Panc1 (cell line): Measurements from ENCODE around the gene MUC5B. TPM values are rescaled to one million over a fixed set of nuclear protein-coding genes. Genes with fewer than 3 reads are reported as not detected.

Source experiments
- ATAC-seq: fragments of 200-7000 bp; cut with Tn5 transposase; 2 replicates; pipeline ENCODE4 v1.9.1; 2020; ENCODE audit warnings: mild to moderate bottlenecking, moderate library complexity
- BruUV-seq: library from RNA; stranded (reverse); fragments of 400-500 nt; replicated peaks from 2 replicates; lab custom pipeline; 2021; lab: Mats Ljungman, UMichigan
- CTCF ChIA-PET: fragments of 300-600 bp; sonication (Branson Sonifier 250); formaldehyde crosslinking; loops from one replicate; lab custom pipeline; 2022; ENCODE audit warnings: antibody characterized with exemption; lab: Charles Lee
- POLR2A ChIA-PET: fragments of 300-600 bp; sonication (Branson Sonifier 250); formaldehyde crosslinking; loops from one replicate; lab custom pipeline; 2022; ENCODE audit warnings: antibody characterized with exemption; lab: Charles Lee
- DNase-seq: peaks from one replicate; pipeline ENCODE4 v3.0.0-alpha.2; 2010; ENCODE audit warnings: low read depth, low spot score
- H3K27ac ChIP-seq: 2 replicates; pipeline ENCODE4 v1.5.1; 2011; ENCODE audit warnings: mild to moderate bottlenecking, low read length, inconsistent platforms
- H3K27me3 ChIP-seq: fragments of 200-500 bp; sonication (Bioruptor generic); 2 replicates; pipeline ENCODE4 v1.6.0; 2014; ENCODE audit warnings: low read length, inconsistent platforms; ENCODE audit not compliant: control insufficient read depth, insufficient read depth
- H3K36me3 ChIP-seq: fragments of 200-500 bp; sonication (Bioruptor generic); 2 replicates; pipeline ENCODE4 v1.5.1; 2014; ENCODE audit warnings: inconsistent platforms, mild to moderate bottlenecking, low read length, moderate library complexity; ENCODE audit not compliant: control insufficient read depth, insufficient read depth
- H3K4me1 ChIP-seq: 2 replicates; pipeline ENCODE4 v1.5.1; 2011; ENCODE audit warnings: inconsistent platforms, mild to moderate bottlenecking, low read length, moderate library complexity; ENCODE audit not compliant: control insufficient read depth, insufficient read depth
- H3K4me3 ChIP-seq, 2 experiments: 2 replicates each; pipeline ENCODE4 v1.5.1; 2011 to 2012; ENCODE audit warnings: low read depth in 2 of 2, low read length in 2 of 2, mild to moderate bottlenecking in 2 of 2, inconsistent platforms in 1 of 2, moderate library complexity in 1 of 2
- H3K9me3 ChIP-seq: fragments of 200-500 bp; sonication (Bioruptor generic); 2 replicates; pipeline ENCODE4 v1.5.1; 2014; ENCODE audit warnings: low read depth, mild to moderate bottlenecking, inconsistent platforms, low read length, moderate library complexity; ENCODE audit not compliant: control insufficient read depth, insufficient read depth
- POLR2AphosphoS5 ChIP-seq: IDR thresholded peaks from 2 replicates; pipeline ENCODE4 v1.6.1; 2012; ENCODE audit warnings: mild to moderate bottlenecking, low read depth, low read length, moderate library complexity
- SIN3A ChIP-seq: IDR thresholded peaks from 2 replicates; pipeline ENCODE4 v1.6.1; 2012; ENCODE audit warnings: low read depth, mild to moderate bottlenecking, low read length, moderate library complexity, borderline replicate concordance; ENCODE audit not compliant: insufficient read depth
- TCF7L2 ChIP-seq: IDR thresholded peaks from 2 replicates; pipeline ENCODE4 v1.6.1; 2011; ENCODE audit warnings: mild to moderate bottlenecking, low read depth, low read length, inconsistent platforms
- in situ Hi-C: cut with HindIII; loops from 2 replicates; pipeline ENCODE4 v1.10.0; 2016; ENCODE audit warnings: low sequenced_read_pairs, low pct_unique_long_range_greater_than_20kb
- intact Hi-C: fragments of 100-400 bp; cut with micrococcal nuclease; formaldehyde crosslinking; loops from one replicate; pipeline ENCODE4 v1.10.0; 2022; ENCODE audit not compliant: unreplicated experiment
- total RNA-seq: library from RNA; stranded (reverse); gene quantifications from one replicate; pipeline ENCODE4 v1.2.1, GENCODE V29; 2021; ENCODE audit not compliant: unreplicated experiment
- TF ChIP-seq, protein P1 (sequence below), 2 experiments: IDR thresholded peaks; 2 replicates each; pipeline ENCODE4 v1.6.1; 2011 to 2012; ENCODE audit warnings: low read depth in 2 of 2, control low read depth in 1 of 2, low read length in 1 of 2, mild to moderate bottlenecking in 1 of 2, moderate library complexity in 1 of 2; ENCODE audit not compliant: insufficient read depth in 1 of 2
- TF ChIP-seq, protein P2 (sequence below): fragments of 450-650 bp; IDR thresholded peaks from 2 replicates; pipeline ENCODE4 v1.5.1; 2017; ENCODE audit warnings: mild to moderate bottlenecking

The MUC5B gene
- total RNA-seq, 1 experiment from 2014 or later, result 1.2 TPM

GRCh38 chr11:1283906-1284305 is 61.0 kb downstream of the MUC5B start:
- Histone ChIP-seq H3K9me3 (no peaks in the 10 kb centered on the region), H3K27ac (no peak overlapping the region), H3K36me3 (peaks cover 3% of the 10 kb centered on the region; the same call in 1 of the 2 replicates), H3K27me3 (no peaks in the 10 kb centered on the region), H3K4me1 (no peaks in the 10 kb centered on the region), H3K4me3 (no peak overlapping the region)
- no TSS peak for BruUV-seq
- intact Hi-C loops, result no loop called here
- no peak for DNase-seq
- in situ Hi-C loops, result no loop called here
- POLR2A ChIA-PET, result no interaction called here
- CTCF ChIA-PET, result no interaction called here
- no peak for ATAC-seq
- TF ChIP-seq SIN3A (no peak), POLR2AphosphoS5 (no peak), TCF7L2 (no peak)
- TF ChIP-seq, protein P1, sequence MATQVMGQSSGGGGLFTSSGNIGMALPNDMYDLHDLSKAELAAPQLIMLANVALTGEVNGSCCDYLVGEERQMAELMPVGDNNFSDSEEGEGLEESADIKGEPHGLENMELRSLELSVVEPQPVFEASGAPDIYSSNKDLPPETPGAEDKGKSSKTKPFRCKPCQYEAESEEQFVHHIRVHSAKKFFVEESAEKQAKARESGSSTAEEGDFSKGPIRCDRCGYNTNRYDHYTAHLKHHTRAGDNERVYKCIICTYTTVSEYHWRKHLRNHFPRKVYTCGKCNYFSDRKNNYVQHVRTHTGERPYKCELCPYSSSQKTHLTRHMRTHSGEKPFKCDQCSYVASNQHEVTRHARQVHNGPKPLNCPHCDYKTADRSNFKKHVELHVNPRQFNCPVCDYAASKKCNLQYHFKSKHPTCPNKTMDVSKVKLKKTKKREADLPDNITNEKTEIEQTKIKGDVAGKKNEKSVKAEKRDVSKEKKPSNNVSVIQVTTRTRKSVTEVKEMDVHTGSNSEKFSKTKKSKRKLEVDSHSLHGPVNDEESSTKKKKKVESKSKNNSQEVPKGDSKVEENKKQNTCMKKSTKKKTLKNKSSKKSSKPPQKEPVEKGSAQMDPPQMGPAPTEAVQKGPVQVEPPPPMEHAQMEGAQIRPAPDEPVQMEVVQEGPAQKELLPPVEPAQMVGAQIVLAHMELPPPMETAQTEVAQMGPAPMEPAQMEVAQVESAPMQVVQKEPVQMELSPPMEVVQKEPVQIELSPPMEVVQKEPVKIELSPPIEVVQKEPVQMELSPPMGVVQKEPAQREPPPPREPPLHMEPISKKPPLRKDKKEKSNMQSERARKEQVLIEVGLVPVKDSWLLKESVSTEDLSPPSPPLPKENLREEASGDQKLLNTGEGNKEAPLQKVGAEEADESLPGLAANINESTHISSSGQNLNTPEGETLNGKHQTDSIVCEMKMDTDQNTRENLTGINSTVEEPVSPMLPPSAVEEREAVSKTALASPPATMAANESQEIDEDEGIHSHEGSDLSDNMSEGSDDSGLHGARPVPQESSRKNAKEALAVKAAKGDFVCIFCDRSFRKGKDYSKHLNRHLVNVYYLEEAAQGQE (IDR thresholded peaks at IDR 0.05; ENCODE audit: insufficient read depth in 1 of 2, low read depth in 2 of 2, low read length in 1 of 2), result no peak
- TF ChIP-seq, protein P2, sequence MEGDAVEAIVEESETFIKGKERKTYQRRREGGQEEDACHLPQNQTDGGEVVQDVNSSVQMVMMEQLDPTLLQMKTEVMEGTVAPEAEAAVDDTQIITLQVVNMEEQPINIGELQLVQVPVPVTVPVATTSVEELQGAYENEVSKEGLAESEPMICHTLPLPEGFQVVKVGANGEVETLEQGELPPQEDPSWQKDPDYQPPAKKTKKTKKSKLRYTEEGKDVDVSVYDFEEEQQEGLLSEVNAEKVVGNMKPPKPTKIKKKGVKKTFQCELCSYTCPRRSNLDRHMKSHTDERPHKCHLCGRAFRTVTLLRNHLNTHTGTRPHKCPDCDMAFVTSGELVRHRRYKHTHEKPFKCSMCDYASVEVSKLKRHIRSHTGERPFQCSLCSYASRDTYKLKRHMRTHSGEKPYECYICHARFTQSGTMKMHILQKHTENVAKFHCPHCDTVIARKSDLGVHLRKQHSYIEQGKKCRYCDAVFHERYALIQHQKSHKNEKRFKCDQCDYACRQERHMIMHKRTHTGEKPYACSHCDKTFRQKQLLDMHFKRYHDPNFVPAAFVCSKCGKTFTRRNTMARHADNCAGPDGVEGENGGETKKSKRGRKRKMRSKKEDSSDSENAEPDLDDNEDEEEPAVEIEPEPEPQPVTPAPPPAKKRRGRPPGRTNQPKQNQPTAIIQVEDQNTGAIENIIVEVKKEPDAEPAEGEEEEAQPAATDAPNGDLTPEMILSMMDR, result no peak

DNA sequence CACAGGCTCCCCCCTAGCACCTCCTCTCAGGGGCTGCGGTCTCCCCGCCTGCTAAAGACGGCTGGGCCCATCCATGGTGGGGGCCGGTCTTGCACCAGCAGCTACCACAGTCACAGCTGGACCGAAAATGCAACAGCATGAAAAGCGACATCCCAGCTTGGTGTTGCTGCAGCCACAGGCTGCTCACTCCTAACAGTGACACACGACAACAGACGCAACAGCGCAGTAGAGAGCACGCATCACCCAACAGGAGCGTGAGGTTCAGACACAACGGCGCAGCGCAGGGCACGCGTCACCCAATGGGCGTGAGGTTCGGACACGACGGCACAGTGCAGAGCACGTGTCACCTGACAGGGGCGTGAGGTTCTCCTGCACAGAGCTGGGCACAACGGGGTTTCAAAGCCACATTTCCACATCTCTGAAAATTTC is 62.5 kb downstream of the MUC5B start:
- Histone ChIP-seq H3K27ac (no peak overlapping the region), H3K4me3 (no peak overlapping the region), H3K36me3 (peaks cover 5% of the 10 kb centered on the region; the same call in 1 of the 2 replicates), H3K27me3 (no peaks in the 10 kb centered on the region), H3K9me3 (no peaks in the 10 kb centered on the region), H3K4me1 (no peaks in the 10 kb centered on the region)
- in situ Hi-C loops (no loop called here), intact Hi-C loops (no loop called here)
- ATAC-seq (no peak), DNase-seq (no peak)
- TSS peak; percentile 31 for BruUV-seq
- ChIA-PET CTCF (no interaction called here), POLR2A (no interaction called here)
- TF ChIP-seq, protein P2, result no peak
- TF ChIP-seq, protein P1 (IDR thresholded peaks at IDR 0.05; ENCODE audit: insufficient read depth in 1 of 2, low read depth in 2 of 2, low read length in 1 of 2), result no peak
- no peak for TF ChIP-seq TCF7L2
- TF ChIP-seq POLR2AphosphoS5, result no peak
- TF ChIP-seq SIN3A, result no peak
